ENCODE measurements around the gene POC1B.

Gene POC1B

DNA sequence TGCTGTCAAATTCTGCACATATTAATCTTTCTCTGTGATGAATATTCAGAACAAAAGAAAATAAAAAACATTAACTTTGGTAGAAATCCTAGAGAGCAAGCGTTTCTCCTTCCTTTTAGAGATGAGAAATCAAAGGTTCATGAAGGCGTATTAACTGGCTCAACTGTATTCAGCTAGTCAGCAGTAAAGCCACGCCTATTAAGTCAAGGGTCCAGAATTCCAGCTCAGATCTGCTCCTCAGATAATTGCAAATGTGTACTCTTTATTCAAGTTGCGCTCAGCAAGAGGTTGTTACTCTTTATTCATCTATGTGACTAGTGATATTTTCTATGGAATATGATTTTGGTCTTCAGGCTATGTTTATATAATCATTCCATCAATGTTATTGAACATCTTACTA is 13.1 kb upstream of the POC1B start:
- DNase-seq: no peak

DNA sequence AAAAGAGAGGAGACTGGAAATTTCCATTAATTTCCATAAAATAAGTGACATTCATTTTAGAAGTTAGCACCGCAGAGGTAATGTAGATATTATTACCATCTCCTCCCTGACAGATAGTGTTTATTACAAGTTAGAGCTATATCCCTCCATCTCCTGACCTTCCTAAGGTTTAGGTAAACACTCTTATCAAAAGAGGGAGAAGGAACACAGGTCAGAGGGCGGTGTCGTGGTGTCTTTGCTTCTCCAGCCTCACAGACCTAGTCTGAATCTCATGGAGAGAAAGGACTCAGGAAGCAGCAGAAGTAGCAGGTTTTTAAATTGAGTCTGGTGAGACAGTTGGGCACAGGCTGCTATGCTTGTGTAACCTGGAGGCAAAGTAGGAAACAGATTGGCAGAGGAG is 11.5 kb upstream of the POC1B start:
- no peak for DNase-seq

DNA sequence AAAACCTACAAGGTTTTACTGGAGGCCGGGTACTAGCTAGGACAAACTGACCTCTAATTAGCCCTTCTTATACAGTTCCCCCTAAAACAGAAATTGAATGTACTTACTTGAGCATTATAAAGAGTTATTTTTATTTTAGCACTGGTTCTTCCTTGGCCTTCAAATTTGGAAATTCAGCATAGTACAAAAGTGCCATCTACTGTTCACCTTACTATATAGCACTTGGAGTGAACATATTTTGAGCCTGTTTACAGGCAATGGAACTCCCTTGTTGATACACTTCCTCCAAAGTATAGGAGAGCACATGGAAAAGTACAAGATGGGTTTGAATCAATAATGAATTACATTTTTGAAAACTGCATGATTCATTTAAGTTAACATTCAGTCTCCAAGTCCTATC is 3.9 kb upstream of the POC1B start:
- no peak for DNase-seq

DNA sequence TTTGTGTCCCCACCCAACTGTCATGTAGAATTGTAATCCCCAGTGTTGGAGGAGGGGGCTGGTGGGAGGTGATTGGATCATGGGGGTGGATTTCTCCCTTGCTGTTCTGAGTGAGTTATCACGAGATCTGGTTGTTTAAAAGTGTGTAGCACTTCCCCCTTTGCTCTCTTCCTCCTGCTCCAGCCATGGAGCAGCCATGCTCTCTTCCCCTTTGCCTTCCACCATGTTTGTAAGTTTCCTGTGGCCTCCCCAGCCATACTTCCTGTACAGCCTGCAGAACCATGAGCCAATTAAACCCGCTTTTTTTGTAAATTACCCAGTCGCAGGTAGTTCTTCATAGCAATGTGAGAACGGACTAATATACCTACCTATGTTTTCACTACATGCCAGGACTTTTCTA is 2.6 kb upstream of the POC1B start:
- no peak for DNase-seq

- peak; percentile 21 for DNase-seq
Measured at GRCh38 chr12:89525305-89525823, 483 bp downstream of the POC1B start.

DNA sequence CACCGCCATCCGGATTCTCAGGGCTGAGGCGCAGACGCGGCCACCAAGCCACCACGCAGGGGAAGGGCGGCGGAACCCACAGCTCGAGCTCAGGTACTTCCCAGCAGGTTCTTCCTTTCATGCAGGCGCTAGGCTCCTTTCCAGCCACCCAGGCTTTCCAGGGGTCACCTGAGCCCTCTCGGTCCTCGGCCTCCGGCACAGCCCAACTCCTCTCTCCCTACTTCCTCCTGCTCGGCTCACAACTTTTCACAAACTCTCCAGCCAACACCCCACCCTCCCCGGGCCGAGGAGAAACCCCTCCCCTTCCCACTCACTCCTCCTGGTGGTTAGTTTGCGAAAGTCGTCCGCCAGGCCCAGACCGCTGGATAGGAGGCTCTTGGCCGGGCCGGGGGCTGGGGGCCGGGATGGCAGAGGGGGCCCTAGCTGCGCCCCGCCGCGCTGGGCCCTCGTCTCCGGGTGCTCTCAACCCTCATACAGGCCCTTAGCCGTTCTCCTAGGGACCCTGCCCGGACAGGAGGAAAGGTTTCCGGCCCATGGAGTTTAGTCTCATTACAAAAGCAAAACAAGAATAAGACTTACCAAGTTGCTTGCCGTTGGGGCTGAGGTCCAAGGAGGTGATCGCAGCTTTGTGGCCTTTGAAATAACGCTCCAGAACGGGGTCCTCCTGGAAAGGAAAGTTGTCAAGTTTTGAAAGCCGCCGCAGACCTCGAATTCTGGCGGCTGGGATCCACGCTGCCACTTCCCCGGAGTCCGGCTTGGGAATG is 1.1 kb downstream of the POC1B start, which contains the start of gene GALNT4:
TSS of gene GALNT4 (minus strand) at position 256 of the 764 bp plus-strand sequence. CDS start at position 9, 247 bp downstream.
- DNase-seq: peak; percentile 67

- DNase-seq: no peak
Measured at GRCh38 chr12:89523843-89524540, 1.9 kb downstream of the POC1B start.

GRCh38 chr12:89523393-89523792 is 2.5 kb downstream of the POC1B start:
- no peak for DNase-seq

- no peak for DNase-seq
Measured at GRCh38 chr12:89521364-89522223, 4.3 kb downstream of the POC1B start.

DNA sequence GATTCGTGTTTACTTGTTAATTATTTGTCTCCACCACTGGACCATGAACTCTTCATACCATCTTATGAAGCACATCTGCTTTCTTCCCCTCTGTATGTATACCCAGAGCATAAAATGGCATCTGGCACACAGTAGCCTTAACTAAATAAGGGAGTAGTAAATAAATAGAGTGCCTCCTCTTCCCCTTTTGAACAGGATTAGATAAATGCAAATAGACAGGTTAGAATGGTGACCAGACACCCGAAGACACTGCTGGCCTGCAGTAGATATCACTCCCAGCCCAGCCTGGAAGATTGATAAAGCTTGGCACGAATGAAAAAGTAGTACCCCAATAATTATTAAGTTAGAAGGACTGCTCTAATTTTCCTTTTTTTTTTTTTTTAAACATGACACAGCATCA is 8.1 kb downstream of the POC1B start:
- DNase-seq: no peak

- no peak for DNase-seq
Measured at GRCh38 chr12:89516633-89517032, 9.2 kb downstream of the POC1B start.

- no peak for DNase-seq
Measured at GRCh38 chr12:89514751-89515150, 11.1 kb downstream of the POC1B start.

GRCh38 chr12:89513544-89513943 is 12.3 kb downstream of the POC1B start:
- no peak for DNase-seq

- DNase-seq: no peak
Measured at GRCh38 chr12:89507015-89507824, 18.6 kb downstream of the POC1B start.

DNA sequence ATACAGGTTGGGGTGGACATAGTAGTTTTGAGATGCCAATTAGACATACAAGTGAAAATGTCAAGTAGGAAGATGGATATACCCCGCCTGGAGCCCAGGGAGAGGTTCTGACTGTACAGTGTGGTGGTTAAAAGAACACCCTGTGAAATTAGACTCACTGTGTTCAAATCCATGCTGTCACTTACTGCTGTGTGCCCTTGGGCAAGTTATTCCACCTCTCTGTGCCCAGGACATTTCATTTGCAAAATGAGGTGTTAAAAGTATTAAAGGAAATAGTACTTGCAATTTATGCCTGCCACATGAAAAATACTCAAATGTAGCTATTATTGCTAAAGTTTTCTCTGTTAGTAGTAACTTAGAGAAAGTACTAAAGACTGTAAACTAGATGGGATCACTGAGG is 19.8 kb downstream of the POC1B start:
- no peak for DNase-seq

DNA sequence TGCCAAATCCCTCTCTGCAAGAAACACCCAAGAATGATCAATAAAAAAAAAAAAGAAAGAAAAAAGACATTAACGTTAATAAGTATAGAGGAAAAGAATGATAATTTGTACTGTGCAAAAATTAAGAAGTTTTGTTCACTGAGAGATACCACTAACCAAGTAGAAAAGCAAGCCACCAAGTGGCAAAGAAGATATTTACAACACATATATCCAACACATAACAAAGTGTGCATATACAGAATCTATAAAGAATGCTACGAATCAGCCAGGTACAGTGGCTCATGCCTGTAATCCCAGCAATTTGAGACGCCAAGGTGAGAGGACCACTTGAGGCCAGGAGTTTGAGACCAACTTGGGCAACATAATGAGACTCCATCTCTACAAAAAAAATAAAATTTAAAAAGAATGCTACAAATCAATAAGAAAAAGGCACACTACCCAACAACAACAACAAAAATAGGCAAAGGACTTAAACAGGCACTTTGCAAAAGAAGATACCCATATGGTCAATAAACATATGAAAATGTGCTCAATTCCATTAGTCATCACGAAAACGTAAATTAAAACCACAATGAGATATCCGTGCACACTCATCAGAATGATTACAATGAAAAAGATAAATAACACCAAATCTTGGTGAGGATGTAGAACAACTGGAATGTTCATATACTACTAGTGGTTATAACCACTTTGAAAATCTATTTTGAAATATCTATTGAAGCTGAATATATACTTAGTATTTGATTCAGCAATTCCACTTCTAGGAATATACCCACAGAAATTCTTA is 21.1 kb downstream of the POC1B start:
- DNase-seq: no peak

DNA sequence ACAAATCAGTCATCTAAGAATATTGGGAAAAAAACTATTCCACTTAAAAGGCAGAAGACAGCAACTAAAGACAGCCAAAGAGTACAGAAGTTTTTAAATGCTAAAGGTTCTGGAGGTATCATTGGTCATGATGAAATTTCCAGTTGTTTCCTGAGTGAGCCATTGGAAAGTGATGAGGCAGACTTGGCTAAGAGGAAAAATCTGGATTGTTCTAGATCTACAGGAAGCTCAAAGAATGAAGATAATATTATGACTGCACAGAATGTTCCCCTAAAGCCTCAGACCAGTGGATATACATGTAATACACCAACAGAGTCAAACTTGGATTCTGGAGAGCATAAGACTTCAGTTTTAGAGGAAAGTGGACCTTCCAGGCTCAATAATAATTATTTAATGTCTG is 24.1 kb downstream of the POC1B start:
- DNase-seq: no peak

DNA sequence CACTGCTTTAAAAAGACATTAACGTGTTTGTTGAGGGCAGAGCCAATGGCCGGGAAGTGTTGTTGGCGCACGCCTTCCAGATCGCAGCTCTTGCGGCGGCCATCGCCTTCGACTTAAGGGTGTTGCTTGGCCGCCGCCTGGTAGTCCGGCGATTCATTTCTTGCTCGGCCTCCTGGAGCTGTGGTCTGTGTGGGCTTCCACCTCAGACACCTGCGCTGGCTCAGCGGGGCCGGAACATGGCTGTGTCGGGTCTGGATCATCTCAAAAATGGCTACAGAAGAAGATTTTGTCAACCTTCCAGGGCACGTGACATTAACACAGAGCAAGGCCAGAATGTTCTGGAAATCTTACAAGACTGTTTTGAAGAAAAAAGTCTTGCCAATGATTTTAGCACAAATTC is 26.0 kb downstream of the POC1B start:
- no peak for DNase-seq

- no peak for DNase-seq
Measured at GRCh38 chr12:89497467-89497866, 28.4 kb downstream of the POC1B start.

DNA sequence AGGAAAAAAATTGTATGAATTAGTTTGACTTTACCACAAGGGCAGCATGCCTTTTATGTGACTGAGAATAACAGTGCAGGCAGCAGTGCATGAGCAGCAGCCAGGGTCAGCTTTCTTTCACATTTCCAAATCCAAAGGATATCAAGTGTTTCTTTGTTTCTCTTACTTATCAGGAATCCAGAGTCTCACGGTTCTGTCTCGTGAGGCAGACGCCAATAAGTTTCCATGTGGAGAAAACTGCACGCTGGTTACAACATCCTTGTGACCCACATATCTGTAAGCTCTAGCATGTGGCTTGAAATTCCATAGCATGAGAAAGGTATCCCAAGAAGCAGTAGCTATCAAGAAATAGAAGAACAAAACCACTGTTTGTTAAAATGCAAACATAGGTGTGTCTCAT is 28.8 kb downstream of the POC1B start:
- no peak for DNase-seq

- no peak for DNase-seq
Measured at GRCh38 chr12:89494411-89495231, 31.2 kb downstream of the POC1B start.
